HS-27A (cell line): ENCODE data around the gene ZNRF3.
"Not testable (repeated sequence)": the region's sequence is repeated elsewhere in the genome, so short reads cannot be mapped to it uniquely, and the experiment has no call there.

Experiments used
- DNase-seq: peaks from one replicate; pipeline ENCODE4 v3.0.0-alpha.2; 2012; ENCODE audit warnings: low read depth, missing footprints

The ZNRF3 gene

DNA sequence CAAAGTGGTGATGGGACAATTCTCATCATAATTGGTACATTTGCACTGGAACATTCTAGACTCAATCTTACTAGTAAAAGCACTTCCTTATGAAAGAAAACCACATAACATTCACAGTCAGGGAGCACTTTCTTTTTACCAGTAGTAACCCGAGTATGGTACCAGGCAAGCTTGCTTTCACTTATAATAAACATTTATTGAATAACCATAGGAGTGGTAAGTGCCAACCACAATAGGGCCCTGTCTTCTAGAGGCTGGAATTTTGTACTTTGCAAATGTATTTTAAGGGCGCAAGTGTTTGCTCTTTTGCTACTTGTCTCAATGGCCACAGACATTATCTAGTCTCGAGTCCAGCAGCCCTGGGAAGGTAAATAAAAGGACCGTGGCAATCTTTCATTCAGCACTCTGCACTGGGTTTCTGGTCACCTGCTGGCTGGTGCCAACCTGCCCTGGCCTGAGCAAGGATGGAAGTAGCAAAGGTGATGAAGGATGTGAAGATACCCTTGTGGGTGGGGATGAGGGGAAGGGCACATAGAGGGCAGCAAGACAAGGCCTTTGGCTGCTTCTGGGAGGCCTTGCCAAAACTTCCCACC is 154.1 kb downstream of the ZNRF3 start:
- no peak for DNase-seq

DNA sequence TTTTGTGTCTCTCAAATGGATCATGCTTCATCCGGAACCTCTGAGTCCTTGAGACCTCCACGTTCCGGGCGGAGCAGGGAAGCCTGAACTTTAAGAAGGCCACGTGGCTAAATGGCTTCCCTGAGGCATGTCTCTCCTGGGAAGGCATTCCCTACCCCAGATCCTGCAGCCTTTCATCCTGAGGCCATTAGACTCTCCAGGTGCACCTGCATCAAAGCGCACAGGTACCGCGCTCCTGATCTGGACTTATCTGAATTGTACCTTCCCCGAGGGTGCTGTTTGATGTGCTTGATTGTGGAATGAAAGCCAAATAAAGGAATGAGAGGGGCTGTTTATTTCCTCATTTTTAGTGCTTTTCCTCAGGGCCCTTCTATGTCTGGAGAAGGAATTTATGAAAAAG is 155.8 kb downstream of the ZNRF3 start:
- DNase-seq, result no peak

DNA sequence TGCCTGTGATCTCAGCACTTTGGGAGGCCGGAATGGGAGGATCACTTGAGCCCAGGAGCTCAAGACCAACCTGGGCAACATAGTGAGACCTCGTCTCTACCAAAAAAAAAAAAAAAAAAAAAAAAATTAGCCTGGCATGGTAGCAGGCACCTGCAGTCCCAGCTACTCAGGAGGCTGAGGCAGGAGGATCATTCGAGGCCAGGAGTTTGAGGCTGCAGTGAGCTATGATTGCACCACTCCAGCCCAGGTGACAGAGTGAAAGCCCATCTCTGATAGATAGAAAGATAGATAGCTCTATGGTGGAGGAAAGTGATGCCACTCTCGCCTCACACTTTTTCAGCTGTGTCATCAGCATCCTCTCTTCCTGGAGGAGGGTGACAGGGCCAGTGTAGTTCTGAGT is 156.3 kb downstream of the ZNRF3 start:
- DNase-seq, result not testable (repeated sequence)

DNA sequence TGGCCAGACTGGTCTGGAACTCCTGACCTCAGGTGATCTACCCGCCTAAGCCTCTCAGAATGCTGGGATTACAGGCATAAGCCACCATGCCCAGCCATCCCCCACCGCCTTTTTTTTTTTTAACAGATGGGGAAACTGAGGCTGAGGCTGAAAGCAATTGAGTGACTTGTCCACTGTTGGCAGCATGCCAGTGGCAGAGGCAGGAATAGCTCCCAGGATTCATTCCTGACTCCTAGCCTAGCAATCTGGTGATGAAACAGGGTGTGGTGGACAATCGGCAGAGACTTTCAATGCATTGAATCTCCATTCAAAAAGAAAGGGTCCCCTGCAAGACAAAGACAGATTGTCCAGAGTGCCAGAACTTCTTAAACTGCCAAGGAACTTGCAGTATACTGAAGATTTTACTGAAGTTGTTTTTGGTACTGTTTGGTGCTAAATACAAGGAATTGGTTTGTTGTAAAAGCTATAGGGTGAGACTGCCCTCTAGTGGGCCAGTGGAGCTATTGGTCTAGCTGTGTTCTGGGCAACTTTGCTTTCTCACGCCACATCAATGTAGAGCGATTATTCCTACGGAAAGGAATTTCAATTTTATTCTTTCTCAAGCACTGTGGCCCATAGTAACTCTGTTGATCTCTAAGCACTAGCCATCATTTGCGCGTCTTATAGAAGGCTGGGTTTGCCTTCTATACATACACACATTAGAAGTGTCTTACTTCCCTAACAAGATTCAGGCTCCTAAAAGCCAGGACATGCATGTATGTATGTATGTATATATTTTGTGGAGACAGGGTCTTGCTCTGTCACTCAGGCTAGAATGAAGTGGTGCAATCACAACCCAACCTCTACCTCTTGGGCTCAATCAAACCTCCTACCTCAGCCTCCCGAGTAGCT is 157.3 kb downstream of the ZNRF3 start:
- DNase-seq, result peak; percentile 49

DNA sequence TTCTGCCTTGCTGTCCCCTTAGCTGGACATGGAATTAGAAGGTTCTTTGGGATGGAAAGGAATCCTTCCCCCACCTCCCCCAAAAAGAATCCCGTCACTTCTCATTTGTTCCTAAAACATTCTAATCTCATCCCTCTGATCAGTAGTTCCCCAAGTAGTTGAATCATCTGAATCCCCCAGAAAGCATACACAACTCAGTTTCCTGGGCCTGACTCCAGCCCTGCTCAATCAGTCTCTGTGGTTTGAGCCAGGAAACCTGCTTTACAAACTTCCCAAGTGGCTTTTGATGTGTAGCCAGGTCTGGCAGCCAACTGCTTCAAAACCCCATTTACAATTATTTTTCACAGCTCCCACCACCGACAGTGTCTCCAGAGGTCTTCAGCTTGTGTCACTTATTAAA is 158.0 kb downstream of the ZNRF3 start:
- no peak for DNase-seq

DNA sequence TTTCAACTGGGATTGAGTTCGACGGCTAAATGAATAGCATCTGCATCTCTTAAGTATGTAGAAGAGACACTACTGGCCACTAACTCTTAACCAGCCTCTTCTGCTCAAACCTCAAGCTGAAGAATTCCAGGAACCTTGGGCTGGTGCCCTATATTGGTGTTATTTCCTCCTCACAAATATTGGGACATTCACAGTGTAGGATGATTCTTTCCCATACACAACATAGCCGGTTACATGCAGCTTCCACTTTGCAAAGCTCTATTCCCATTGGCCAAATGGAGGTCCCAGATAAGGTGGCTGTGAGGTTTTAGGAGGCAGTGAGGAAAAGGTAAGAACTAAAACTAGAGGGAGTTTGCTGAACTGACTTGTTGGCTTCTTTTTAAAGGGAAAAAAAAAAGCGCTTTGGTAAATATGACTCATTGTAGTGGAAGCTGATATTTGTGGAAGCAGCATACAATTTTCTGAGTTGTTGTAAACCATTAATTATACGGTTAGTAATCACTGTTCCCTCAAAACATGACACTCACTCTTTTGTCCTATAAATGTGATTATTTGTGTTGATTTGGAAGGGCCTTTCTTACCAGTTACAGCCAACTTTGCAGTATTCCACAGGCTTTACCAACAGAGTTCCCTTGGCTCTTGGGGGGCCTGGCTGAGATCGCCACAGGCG is 160.7 kb downstream of the ZNRF3 start:
- DNase-seq, result peak; percentile 23

DNA sequence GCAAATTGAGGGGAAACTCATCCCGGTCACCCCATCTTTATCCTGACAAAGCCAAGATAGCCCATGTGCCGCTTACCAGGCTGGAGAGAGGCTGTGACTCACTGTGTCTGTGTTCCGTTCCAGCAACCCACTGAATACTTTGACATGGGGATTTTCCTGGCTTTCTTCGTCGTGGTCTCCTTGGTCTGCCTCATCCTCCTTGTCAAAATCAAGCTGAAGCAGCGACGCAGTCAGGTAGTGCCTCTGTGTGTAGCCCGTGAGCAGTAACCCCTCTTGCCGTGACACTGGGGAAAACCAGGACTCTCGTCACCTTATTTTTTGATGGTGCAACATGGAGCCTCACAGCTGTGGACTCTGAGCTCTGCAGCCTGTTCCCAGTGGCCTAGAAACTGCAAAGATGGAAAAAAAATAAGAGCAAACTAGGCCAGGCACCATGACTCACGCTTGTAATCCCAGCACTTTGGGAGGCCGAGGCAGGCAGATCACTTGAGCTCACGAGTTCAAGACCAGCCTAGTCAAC is 161.3 kb downstream of the ZNRF3 start:
- peak; percentile 26 for DNase-seq

DNA sequence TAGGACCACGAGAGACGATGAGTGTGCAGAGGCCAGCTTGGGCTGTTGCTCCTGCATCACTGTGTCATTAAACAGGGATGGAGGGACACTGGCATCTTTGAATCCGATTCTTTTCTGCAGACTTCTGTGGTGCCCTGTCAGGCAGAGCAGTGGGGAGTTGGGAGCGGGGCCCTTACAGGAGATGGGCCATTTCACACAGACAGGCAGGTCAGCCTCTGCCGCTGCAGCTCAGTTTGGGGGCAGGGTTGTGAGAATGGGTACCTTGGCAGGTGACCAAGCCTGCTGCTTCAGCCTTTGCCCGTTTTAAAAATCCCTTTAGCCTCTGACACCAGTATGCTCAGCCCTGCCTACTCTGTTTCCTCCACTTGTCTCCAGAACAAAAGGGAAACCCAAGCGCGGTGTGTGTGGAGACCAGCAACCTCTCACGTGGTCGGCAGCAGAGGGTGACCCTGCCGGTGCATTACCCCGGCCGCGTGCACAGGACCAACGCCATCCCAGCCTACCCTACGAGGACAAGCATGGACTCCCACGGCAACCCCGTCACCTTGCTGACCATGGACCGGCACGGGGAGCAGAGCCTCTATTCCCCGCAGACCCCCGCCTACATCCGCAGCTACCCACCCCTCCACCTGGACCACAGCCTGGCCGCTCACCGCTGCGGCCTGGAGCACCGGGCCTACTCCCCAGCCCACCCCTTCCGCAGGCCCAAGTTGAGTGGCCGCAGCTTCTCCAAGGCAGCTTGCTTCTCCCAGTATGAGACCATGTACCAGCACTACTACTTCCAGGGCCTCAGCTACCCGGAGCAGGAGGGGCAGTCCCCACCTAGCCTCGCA is 165.7 kb downstream of the ZNRF3 start:
- no peak for DNase-seq

DNA sequence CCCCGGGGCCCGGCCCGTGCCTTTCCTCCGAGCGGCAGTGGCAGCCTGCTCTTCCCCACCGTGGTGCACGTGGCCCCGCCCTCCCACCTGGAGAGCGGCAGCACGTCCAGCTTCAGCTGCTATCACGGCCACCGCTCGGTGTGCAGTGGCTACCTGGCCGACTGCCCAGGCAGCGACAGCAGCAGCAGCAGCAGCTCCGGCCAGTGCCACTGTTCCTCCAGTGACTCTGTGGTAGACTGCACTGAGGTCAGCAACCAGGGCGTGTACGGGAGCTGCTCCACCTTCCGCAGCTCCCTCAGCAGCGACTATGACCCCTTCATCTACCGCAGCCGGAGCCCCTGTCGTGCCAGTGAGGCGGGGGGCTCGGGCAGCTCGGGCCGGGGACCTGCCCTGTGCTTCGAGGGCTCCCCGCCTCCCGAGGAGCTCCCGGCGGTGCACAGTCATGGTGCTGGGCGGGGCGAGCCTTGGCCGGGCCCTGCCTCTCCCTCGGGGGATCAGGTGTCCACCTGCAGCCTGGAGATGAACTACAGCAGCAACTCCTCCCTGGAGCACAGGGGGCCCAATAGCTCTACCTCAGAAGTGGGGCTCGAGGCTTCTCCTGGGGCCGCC is 166.4 kb downstream of the ZNRF3 start:
- DNase-seq, result no peak

DNA sequence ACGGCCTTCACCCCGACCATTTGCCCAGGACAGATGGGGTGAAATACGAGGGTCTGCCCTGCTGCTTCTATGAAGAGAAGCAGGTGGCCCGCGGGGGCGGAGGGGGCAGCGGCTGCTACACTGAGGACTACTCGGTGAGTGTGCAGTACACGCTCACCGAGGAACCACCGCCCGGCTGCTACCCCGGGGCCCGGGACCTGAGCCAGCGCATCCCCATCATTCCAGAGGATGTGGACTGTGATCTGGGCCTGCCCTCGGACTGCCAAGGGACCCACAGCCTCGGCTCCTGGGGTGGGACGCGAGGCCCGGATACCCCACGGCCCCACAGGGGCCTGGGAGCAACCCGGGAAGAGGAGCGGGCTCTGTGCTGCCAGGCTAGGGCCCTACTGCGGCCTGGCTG is 167.1 kb downstream of the ZNRF3 start:
- no peak for DNase-seq

DNA sequence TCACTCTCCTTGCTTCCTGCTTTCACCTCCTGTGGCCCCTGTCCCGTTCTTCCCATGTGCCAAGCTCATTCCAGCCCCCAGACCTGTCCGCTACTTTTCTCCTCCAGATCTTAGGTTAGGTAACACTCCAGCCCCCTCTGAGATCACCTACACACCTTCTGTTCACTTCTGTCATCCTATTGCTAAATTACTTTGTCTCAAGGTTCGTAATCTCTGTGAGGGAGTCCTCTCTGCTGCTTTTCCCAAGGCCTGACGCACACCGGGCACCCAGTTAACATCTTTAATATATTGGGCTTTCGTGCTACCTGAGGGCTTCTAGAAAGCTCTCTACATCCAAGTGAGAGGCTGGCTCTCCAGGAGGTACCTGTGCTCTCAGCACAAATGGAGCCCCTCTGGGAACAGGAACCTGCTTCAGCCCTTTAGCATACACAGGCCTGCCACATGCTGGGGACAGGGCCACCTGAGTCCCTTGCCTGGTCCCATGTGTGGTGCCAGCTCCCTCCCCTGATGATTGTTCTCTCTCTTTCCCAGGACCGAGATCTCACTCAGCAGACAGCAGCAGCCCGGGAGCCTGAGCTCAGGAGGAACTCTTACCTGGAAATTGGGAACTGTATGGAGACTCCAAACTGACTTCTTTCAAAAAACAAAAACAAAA is 169.8 kb downstream of the ZNRF3 start:
- no peak for DNase-seq

DNA sequence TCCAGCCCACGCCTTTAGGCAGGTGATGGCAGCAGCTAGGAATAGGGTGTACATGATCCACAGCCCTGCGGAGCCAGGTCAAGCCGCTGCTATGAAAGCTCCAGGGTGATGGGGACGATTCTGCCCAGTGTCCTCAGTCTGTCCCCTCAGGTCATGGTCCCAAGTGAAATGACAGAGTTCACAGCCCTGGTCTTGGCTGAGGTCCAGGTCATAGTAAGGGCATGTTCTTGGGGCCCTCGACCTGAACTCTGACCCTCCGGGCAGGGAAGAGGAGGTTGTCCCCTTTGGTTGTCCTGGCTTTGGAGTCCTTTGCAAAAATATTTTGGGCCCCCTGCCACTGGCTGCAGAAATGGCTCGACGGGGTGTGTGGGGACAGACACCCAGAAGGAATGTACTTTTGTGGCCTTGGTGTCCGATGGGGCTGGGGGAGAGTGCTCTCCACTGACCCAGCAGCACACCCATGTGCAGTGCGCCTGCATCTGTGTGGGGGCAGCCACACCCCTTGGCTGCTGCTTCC is 170.9 kb downstream of the ZNRF3 start:
- no peak for DNase-seq

DNA sequence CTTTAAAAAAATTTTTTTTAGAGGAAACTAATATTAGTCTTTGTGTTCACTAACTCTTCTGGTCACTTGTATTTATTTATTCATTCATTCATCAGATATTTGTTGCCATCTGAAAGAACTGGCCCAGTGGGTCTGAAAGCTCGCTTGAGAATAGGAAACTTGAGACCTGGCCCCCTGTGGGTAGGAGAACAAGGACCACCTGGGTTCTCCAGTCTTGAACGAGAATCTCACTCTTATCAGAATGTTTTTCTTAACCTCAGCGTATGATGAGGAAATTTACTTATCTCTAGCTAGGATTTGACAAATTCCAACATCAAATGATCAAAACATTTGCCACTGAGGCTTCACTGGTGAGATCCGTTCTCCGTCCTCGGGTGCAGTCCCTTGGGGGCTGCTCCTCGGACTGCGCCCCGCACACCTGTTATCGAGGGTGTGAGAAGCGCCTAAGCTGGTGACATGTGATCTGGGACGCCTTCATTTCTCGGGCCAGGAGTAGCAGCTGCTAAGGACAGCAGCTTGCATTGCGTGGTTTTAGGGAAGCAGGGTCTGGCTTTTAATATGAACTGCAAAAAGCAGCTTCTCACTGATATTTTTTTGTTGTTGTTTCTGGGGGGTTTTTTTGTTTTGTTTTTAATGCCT is 171.9 kb downstream of the ZNRF3 start:
- no peak for DNase-seq

DNA sequence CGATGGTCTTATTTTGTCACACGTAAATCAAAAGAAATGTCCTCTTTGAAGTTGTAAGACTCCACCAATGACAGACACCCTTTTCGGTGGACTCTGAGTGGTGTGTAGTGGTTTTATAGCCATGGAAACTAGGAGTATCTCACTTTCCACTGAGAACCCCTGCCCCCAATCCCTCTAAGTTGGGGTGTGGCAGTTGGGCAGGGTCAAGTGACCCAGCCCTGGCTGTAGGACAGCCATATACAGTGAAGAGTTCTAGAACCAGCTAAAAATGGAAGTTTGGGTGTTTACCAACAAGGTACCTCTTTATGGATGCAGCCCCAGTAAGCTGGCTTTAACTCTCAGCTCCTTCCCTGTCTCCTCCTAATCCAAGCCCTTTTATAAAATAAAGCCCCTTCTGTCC is 173.1 kb downstream of the ZNRF3 start:
- DNase-seq, result no peak

DNA sequence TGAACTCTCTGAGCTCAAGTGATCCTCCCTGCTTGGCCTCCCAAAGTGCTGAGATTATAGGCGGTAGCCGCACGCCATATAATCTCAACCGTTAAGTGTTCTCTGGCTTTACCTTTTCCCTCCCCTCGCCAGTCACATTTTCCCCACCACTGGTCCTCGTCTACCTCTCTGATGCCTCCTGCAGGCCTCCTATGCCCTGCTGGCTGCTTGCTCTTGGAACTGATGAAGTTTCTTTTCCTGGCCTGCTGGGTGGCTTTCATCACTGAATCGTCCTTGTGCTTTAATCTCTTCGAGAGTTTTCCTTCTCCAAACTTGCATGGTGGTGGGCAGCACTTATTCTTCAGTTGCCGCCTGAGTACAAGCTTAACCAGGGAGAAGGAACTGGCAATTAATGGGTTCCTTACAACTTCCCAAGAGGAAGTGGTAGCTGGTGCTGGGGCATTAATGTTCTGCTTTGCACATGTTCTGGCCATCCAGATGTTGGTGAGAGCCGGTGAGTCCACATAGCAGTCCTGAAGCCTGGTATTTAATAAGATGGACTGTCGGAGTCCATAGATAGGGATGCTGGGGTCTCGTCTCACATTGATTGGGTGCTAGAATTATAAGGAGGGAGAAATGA is 177.0 kb downstream of the ZNRF3 start:
- no peak for DNase-seq

DNA sequence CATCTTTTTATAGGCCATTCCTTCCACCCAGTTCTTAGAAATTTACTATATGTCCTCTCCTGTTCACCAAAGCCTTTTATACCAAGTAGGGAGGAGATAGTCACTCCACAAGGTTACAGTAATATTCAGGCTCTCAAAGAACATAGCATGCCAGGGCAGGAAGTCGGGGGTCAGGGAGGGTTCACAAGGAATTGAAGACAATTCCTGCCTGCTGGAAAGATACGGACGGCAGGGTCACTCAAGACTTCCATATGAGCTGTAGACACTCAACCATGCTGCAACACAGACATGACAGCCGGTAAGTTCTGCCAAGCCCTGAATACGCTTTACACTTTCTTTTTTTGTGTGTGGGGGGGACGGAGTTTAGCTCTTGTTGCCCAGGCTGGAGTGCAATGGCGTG is 177.6 kb downstream of the ZNRF3 start:
- no peak for DNase-seq

DNA sequence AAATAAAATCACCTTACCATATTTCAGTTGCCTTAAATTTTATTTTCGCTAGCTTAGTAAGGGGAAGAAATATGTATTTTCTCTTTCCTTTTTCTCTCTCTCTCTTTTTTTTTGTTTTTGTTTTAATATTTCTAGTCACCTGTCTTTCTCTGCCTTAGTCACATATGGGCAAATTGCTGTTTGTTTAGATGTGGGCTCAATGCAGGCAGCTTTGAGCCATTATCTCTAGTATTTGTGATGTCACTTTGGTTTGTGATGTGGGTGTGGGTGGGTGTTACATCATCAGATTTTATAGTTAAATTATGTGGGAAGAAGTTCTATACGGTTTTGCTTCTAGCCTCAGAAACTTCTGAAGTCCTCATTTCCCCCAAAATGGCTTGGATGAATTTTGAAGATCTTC is 178.4 kb downstream of the ZNRF3 start, which contains the start of gene C22orf31:
Gene C22orf31, minus strand, starts transcription at position 59 of the 400 bp plus-strand sequence. Its CDS starts 39 bp downstream, at position 20.
- DNase-seq, result no peak

DNA sequence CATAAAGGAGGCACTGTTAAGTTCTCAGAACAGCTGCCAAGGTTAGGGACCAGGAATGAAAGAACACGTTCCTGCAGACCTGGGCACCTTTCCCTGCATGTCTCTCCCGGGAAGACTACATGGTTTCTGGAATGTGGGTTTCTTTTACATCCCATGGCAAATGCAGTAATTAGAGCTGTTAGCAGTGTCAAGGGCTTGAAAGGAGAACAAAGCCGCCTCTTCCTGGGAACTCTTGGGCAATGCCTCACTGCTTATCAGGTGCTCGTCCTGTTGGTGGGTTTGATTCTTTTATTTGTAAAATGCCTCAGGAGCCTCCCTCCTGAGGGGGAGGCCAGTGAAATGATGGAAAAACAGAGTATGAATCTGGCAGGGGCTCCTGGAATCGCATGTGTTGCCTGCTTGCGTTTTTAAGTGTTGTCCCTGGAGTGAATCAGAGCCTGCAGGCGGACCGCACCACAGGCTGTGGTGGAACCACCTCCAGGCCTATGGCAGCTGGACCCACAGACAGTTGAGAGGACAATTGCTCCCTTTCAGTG is 179.0 kb downstream of the ZNRF3 start:
- no peak for DNase-seq

DNA sequence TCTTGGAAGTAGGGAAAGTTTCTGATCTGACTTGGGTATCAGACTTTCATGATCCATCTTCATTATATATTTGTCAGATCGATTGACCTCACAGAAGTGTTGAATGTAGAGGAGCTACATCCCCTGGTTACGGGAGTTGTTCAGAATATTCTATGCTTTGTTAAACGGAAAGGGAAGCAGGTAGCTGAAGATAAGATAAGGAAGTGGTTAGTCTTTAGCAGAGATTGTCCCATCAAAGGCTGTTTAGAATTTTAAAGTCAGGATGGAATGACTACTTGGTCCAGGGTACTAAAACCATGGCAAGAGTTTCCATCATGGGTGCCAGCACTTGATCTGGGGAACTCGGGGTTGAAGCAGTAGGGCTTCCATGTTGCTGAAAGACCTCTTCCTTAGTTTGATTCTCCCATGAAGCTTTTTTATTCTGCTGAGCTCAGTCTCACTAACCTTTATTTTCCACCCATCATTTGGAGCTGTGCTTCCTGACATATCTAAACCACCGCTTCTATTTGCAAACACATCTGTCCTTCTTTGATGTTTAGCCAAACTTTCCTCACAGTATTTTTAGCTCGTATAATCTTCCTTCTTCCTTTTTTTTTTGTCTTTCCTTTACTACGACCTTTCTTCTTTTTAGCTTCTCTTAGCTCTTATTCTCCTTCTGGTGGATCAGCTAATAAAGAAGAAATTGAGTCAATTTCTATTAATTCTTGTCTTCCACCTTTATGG is 182.3 kb downstream of the ZNRF3 start:
- DNase-seq, result no peak
